ENCODE measurements around the gene ZNF260. TPM values are rescaled to one million over a fixed set of nuclear protein-coding genes. Genes with fewer than 3 reads are reported as not detected.
A peak's percentile ranks its signal among the peaks of the same experiment; 100 is the strongest.

ZNF260 gene
- total and polyA plus RNA-seq, 2 of the 13 experiments (the other 11 are each of a cell fraction or from before 2014, with no cell fraction given): 2.8 to 10.5 TPM

GRCh38 chr19:36573020-36573894 is 45.2 kb upstream of the ZNF260 start, which contains the start of gene ZNF529 (continued):
- TF ChIP-seq HNRNPL (IDR thresholded peaks at IDR 0.05; ENCODE audit: low read depth, low read length) (0 out of 2 replicates have a peak, but pooled peaks have one; percentile 39), ZNF550 (CRISPR knock-in tag; IDR thresholded peaks at IDR 0.05; ENCODE audit: borderline replicate concordance) (peak; percentile 45; the same call in 1 of the 2 replicates), NAIF1 (CRISPR knock-in tag; IDR thresholded peaks at IDR 0.05; ENCODE audit: borderline replicate concordance) (peak; percentile 85; the same call in 1 of the 2 replicates), ZNF784 (CRISPR knock-in tag; IDR thresholded peaks at IDR 0.05; ENCODE audit: borderline replicate concordance) (peak; percentile 90; the same call in 1 of the 2 replicates), ZSCAN21 (CRISPR knock-in tag; IDR thresholded peaks at IDR 0.05; ENCODE audit: borderline replicate concordance) (peak; percentile 30; the same call in 1 of the 2 replicates), AGO2 (optimal IDR thresholded peaks at IDR 0.05; ENCODE audit: low read depth, low read length) (peak; percentile 85), MTA1 (CRISPR knock-in tag; IDR thresholded peaks at IDR 0.05; ENCODE audit: borderline replicate concordance) (no peak), ZSCAN30 (CRISPR knock-in tag; IDR thresholded peaks at IDR 0.05) (0 out of 2 replicates have a peak, but pooled peaks have one; percentile 61), DMAP1 (CRISPR knock-in tag; IDR thresholded peaks at IDR 0.05) (peak; percentile 96), NFYC (CRISPR knock-in tag; IDR thresholded peaks at IDR 0.05) (peak; percentile 46; the same call in 1 of the 2 replicates), ZNF761 (CRISPR knock-in tag; conservative IDR thresholded peaks at IDR 0.05) (no peak), SPEN (CRISPR knock-in tag; IDR thresholded peaks at IDR 0.05; ENCODE audit: low read depth) (peak; percentile 93), ZMYM3 (CRISPR knock-in tag; IDR thresholded peaks at IDR 0.05) (no peak), RFXANK (CRISPR knock-in tag; IDR thresholded peaks at IDR 0.05) (peak; percentile 41; the same call in 1 of the 2 replicates), NR2F2 (IDR thresholded peaks at IDR 0.05; ENCODE audit: borderline replicate concordance, low read depth) (peak; percentile 44; the same call in 1 of the 2 replicates), ZNF44 (CRISPR knock-in tag; IDR thresholded peaks at IDR 0.05) (peak; percentile 72), XRCC5 (optimal IDR thresholded peaks at IDR 0.05; ENCODE audit: low read length) (peak; percentile 25), THYN1 (CRISPR knock-in tag; IDR thresholded peaks at IDR 0.05; ENCODE audit: borderline replicate concordance, low read depth) (no peak), ZNF234 (CRISPR knock-in tag; conservative IDR thresholded peaks at IDR 0.05) (no peak; the same call in 1 of the 2 replicates), ZNF773 (CRISPR knock-in tag; IDR thresholded peaks at IDR 0.05; ENCODE audit: borderline replicate concordance) (no peak), RFX3 (CRISPR knock-in tag; IDR thresholded peaks at IDR 0.05) (no peak), GMEB1 (CRISPR knock-in tag; IDR thresholded peaks at IDR 0.05; ENCODE audit: borderline replicate concordance) (peak; percentile 85)
- TF ChIP-seq, protein P1, sequence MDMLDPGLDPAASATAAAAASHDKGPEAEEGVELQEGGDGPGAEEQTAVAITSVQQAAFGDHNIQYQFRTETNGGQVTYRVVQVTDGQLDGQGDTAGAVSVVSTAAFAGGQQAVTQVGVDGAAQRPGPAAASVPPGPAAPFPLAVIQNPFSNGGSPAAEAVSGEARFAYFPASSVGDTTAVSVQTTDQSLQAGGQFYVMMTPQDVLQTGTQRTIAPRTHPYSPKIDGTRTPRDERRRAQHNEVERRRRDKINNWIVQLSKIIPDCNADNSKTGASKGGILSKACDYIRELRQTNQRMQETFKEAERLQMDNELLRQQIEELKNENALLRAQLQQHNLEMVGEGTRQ (IDR thresholded peaks at IDR 0.05; ENCODE audit: low read depth, low read length): no peak
- TF ChIP-seq, protein P1 (CRISPR knock-in tag; IDR thresholded peaks at IDR 0.05; ENCODE audit: borderline replicate concordance): no peak
- TF ChIP-seq, protein P2, sequence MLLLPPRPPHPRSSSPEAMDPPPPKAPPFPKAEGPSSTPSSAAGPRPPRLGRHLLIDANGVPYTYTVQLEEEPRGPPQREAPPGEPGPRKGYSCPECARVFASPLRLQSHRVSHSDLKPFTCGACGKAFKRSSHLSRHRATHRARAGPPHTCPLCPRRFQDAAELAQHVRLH (CRISPR knock-in tag; IDR thresholded peaks at IDR 0.05; ENCODE audit: borderline replicate concordance, low read depth): no peak; the same call in 1 of the 2 replicates

Data from HepG2 (cell line).